ENCODE results near the gene RBFOX2. TPM values are rescaled to one million over a fixed set of nuclear protein-coding genes. Genes with fewer than 3 reads are reported as not detected.

The RBFOX2 gene
- total and polyA plus RNA-seq, 3 donors from 2014 or later: 53.4 to 85.2 (median 63.9) TPM

- H3K27ac ChIP-seq: no peak overlapping the region
- WGBS, 2 donors: 86 to 92% methylated on average over 5 of the region's 5 CpGs
- no peaks in the 10 kb centered on the region for H3K4me1 ChIP-seq
Observed at GRCh38 chr22:35978889-35979288, 49.7 kb downstream of the RBFOX2 start.

GRCh38 chr22:35978201-35978600, 50.4 kb downstream of the RBFOX2 start:
- no peak overlapping the region for H3K4me3 ChIP-seq
- TF ChIP-seq POLR2A (IDR thresholded peaks at IDR 0.05) (no peak), CTCF (IDR thresholded peaks at IDR 0.05) (no peak)
- WGBS, 2 donors: 91 to 96% methylated on average over 1 of the region's 1 CpG
- intact Hi-C loops (cut with DNase I; ENCODE audit: low total_unique reads): no loop called here
- no peaks in the 10 kb centered on the region for H3K9me3 ChIP-seq
- no peak overlapping the region for H3K27ac ChIP-seq
- H3K36me3 ChIP-seq (ENCODE audit: low read depth, missing control alignments): no peaks in the 10 kb centered on the region
- no peaks in the 10 kb centered on the region for H3K27me3 ChIP-seq
- DNase-seq: no peak
- peaks cover 5% of the 10 kb centered on the region for H3K4me1 ChIP-seq

More at GRCh38 chr22:35978889-35979288, 49.7 kb downstream of the RBFOX2 start:
- intact Hi-C loops (cut with DNase I; ENCODE audit: low total_unique reads): no loop called here
- DNase-seq: no peak
- H3K4me3 ChIP-seq: no peak overlapping the region
- no peak for TF ChIP-seq CTCF (IDR thresholded peaks at IDR 0.05)
- TF ChIP-seq POLR2A (IDR thresholded peaks at IDR 0.05): no peak
- no peaks in the 10 kb centered on the region for H3K27me3 ChIP-seq
- H3K9me3 ChIP-seq: no peaks in the 10 kb centered on the region
- no peaks in the 10 kb centered on the region for H3K36me3 ChIP-seq (ENCODE audit: low read depth, missing control alignments)

DNA sequence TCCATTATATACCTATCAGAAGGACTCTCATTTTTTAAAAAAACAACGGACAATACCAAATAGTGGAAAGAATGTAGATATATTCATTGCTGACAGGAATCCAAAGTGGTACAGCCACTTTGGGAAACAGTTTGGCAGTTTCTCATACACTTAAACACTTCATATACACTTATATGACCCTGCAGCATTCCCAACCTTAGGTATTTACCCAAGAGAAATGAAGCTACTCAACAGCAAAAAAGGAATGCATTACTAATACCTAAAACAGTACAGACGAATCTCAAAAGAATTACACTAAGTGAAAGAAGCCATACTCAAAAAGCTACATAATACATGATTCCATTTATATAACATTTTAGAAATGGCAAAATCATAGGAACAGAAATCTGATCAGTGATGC, 51.5 kb downstream of the RBFOX2 start:
- WGBS, 2 donors: 78 to 89% methylated on average over 2 of the region's 2 CpGs
- Histone ChIP-seq H3K4me1 (peaks cover 5% of the 10 kb centered on the region), H3K9me3 (no peaks in the 10 kb centered on the region), H3K27me3 (no peaks in the 10 kb centered on the region), H3K36me3 (ENCODE audit: low read depth, missing control alignments) (no peaks in the 10 kb centered on the region), H3K4me3 (no peak overlapping the region), H3K27ac (no peak overlapping the region)
- intact Hi-C loops (cut with DNase I; ENCODE audit: low total_unique reads): no loop called here
- no peak for DNase-seq
- no peak for TF ChIP-seq POLR2A (IDR thresholded peaks at IDR 0.05)
- no peak for TF ChIP-seq CTCF (IDR thresholded peaks at IDR 0.05)

DNA sequence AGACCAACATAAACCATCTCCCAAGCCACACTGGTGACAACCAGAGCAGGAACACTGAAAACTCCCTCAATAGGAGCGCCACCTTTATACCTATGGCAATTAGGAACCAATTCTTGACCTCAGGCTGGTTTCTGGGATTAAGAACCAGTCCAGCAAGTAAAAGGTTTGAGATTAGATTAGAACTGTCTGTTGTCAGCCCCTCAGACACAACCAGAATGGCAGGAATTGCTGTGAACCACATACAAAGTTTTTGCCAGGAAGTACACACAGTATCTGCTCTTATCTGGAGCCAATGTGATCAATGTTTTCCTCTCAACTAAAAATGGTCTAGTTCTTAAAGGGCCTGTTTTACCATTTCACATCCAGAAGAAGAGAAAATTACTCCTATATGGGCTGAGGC, 55.2 kb downstream of the RBFOX2 start:
- Histone ChIP-seq H3K4me3 (no peak overlapping the region), H3K4me1 (peaks cover 5% of the 10 kb centered on the region), H3K27me3 (no peaks in the 10 kb centered on the region), H3K36me3 (ENCODE audit: low read depth, missing control alignments) (no peaks in the 10 kb centered on the region), H3K9me3 (no peaks in the 10 kb centered on the region), H3K27ac (peak overlapping the region; percentile 61 to 83)
- intact Hi-C loops (cut with DNase I; ENCODE audit: low total_unique reads): no loop called here
- TF ChIP-seq CTCF (IDR thresholded peaks at IDR 0.05): no peak
- TF ChIP-seq POLR2A (IDR thresholded peaks at IDR 0.05): no peak
- no peak for DNase-seq
- 94 to 100% methylated on average over 1 of the region's 1 CpG for WGBS, 2 donors

- intact Hi-C loops (cut with DNase I; ENCODE audit: low total_unique reads): no loop called here
- H3K9me3 ChIP-seq: no peaks in the 10 kb centered on the region
Observed at GRCh38 chr22:35972559-35972958, 56.1 kb downstream of the RBFOX2 start.

More at GRCh38 chr22:35972559-35972958, 56.1 kb downstream of the RBFOX2 start:
- H3K36me3 ChIP-seq (ENCODE audit: low read depth, missing control alignments): no peaks in the 10 kb centered on the region
- 64 to 68% methylated on average over 1 of the region's 1 CpG for WGBS, 2 donors
- DNase-seq: no peak
- TF ChIP-seq CTCF (IDR thresholded peaks at IDR 0.05) (no peak), POLR2A (IDR thresholded peaks at IDR 0.05) (no peak)
- H3K27me3 ChIP-seq: no peaks in the 10 kb centered on the region
- peaks cover 9% of the 10 kb centered on the region for H3K4me1 ChIP-seq
- peak overlapping the region in 1 of 2 donors; percentile 50 for H3K27ac ChIP-seq
- H3K4me3 ChIP-seq: no peak overlapping the region
